Ammon's horn (tissue), 1 donor: ENCODE data around the gene CABCOCO1.

Experiments used
- DNase-seq: peaks from one replicate; pipeline ENCODE4 v3.0.0-alpha.2; 2016; ENCODE audit warnings: low spot score

Gene CABCOCO1, protein sequence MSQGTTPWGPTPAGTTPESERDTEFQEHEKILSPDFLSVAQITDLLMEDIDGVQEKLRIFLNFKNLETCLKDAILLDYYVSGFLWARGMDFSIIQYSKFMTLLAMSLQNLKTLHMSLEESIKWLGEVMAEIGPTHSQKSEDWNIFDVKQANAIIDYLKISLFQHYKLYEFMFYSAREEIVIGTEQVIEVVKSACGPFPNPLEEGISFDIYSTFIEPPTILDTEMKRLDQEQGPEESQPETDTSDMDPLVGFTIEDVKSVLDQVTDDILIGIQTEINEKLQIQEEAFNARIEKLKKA

DNA sequence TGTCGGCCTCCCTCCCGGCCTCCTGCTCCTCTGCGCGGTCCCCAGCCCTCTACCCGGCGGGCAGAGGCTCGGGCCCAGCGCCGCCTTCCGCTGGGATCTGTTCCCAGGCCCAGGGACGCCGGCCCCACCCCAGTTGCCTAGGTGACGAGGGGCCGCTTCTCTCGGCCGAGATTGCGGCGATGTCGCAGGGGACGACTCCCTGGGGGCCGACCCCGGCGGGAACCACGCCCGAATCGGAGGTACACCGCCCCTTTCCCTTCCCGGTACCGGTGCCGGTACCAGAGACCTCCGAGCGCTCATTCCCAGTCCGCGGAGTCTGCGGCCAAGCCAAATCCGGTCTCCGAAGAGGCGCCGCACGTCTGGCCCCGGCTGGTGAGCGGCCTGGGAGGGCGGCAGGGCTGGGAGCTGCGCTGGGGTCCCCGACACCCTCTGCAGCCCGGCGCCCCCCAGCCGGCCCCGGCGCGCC is at the start of gene CABCOCO1:
CABCOCO1 (plus strand) TSS at position 136 of the 466 bp plus-strand sequence; CDS start at position 180, 44 bp downstream.
- DNase-seq, result peak; percentile 81

DNA sequence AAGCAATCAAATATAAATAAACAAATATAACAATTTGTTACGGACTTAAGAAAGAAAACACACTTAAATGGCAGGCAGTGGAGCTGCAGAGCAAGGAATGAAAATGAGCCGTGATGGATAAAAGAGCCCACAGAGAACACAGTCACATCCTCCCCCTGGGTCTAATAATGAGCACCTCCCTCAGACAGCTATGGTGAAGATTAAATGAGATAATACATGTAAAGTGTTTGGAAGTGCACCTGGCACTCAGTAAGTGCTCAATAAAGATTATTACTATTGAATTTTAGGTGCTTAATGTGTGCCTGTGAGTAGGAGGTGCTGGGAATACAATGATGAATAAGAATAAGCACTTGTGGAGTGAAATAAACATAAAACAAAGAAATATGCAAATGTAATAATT is 49.1 kb upstream of the CABCOCO1 start:
- DNase-seq, result no peak

DNA sequence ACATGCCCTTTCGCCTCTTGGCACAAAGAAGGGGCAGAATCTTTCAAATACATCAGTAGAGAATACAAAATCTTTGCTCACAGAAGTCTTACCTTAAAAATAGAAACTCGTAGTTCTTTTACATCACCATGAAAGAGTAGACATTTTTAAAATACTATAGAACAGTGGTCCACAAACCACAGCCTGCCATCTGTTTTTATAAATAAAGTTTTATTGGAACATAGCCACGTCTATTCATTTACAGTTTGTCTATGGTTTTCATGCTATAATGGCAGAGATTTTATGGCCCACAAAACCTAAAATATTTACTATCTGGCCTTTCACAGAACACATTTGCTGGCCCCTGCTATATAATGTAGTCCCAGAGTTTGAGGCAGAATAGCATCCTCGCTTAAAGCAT is 46.1 kb upstream of the CABCOCO1 start:
- no peak for DNase-seq

DNA sequence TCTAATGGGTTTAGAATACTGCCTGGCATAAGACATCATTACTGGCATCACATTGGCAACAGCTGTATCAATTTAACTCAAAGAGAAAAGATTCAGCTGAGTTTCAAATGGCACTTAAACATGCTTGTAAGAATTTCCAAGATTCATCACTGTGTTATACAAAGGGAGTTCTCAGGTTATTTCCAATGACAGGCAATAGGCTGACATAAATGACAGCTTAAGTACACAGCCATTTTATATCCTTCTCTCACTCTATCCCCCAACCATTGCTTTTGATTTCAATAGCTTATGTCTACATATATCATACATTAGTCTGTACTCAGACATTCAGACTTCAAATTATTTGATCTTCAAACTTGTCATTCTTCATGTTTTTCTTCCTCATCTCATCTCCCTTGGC is 45.5 kb upstream of the CABCOCO1 start:
- no peak for DNase-seq

DNA sequence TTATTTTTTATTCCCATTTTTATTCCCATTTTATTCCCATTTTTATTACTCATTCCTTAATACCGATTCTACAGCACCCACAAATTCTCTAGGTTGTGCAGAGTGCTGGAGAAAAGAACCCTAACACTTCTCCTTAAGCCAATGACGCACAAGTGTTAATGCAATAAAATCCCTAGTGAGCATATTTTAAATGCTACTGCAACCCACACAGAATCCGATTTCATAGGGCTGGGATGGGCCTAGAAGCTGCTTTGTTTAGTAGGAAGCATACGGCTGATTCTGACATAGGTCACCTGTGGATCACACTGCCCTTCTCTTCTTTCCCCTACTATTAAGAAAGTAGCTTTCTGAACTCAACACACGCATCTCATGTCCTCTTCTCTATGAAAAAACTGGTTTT is 45.1 kb upstream of the CABCOCO1 start:
- no peak for DNase-seq

DNA sequence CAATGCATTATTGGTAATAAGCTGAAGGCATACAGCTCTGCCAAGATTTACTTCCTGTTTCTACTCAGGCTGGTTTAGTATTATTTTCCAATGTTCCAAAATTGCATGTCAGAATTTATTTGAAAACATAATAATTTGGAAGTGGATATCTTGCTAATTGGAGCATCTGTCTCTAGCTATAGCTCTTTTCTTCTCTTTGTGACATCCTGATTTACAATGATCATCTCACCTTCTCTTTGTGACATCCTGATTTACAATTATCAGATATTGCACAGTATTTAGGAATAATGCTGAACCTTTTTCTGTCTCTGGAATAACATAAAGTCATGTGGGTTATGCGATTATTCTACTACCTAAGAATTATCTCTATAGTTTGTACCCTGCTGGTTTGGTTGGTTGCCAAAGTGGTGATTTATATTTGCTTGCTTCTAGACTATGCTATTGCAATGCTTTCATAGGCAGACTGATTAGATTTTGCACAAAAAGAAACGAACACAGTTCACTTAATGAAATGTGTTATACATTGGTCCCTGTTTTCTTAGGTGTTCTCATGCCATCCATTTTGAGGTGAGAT is 44.3 kb upstream of the CABCOCO1 start:
- no peak for DNase-seq

DNA sequence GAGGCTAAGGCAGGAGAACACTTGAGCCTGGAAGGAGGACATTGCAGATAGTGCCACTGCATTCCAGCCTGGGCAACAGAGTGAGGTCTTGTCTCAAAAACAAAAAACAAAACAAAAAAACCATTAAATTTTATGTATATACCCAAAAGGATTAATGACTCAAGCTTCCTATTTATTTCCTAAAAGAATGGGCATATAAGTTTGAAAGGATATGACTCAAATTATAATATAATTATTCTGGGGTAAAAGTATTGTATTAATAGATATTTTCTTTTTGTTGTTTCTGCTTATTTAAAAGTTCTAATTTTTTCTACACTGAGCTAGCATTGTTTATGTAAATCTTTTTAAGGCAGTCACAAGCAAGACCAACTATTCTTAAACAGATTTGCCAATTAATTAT is 42.2 kb upstream of the CABCOCO1 start:
- DNase-seq, result no peak

DNA sequence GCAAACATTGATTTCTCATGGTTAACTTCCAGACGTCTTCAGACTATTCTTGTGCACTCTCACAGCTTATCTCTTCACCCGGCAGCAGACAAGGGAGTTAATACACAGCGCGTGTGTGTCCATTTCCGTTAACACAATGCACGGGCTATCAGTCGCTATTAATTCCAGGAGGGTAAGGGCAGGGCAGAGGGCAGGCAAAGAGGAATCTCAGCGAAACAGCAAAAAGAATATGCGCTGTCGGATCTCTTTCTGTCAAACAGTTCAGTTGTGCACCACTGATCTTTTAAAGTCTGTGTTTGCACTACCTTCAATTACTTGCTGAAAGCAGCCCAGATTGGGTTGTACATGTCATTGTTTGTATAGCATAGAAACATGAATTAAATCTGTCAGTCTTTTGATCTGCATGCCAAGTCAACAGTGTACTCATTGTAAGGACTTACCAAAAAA is 41.1 kb upstream of the CABCOCO1 start:
- DNase-seq, result no peak

DNA sequence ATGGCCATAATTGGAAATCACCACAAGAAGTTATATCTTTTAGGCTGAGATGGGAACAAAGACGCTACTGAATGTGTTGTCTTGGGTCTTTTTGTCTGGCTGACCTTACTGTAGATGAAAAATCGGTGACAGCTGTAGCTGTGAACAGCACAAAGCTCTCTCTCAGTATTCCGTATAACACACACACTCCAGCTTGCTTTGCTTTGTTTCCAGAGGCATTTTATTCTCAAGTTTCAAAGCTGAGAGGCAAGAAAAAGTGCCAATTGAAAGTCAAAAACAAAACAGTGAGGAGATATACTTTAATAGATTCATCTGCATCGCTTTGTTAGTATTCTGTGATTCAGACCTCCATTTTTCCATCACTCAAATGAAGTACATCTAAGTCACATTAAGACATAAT is 39.6 kb upstream of the CABCOCO1 start:
- peak; percentile 65 for DNase-seq

DNA sequence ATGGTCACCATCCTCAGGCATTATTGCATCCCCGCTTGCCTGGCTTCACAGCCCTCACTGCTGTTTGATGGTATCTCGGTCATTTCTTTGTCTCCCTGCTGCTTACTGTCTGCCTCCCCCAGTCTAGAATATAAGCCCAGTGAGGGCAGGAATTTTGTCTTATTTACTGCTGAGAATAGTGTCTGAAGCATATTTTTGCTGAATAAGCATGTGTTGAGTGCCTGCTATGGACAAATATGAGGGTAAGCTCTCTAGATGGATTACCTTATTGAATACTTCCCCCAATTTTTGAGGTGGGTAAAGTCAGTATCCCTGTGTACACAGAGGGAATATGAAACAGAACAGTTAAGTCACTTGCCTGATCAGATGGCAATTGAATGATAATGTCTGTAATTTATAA is 36.5 kb upstream of the CABCOCO1 start:
- no peak for DNase-seq

DNA sequence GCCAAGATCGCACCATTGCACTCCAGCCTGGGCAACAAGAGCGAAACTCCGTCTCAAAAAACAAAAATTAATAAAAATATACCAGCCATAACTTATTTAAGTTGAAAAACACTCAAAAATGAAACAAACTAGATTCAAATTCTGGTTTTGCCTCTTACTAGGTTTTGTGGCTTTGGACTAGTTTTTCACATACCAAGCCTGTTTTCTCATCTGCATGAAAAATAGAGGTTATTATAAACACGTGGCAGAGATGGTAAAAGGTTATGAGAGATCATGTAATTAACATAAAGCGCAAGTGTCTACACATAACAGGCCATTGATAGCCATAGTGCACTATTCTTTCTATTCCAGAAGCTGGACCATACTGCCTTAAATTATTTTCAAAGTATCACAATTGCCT is 35.5 kb upstream of the CABCOCO1 start:
- DNase-seq, result no peak

DNA sequence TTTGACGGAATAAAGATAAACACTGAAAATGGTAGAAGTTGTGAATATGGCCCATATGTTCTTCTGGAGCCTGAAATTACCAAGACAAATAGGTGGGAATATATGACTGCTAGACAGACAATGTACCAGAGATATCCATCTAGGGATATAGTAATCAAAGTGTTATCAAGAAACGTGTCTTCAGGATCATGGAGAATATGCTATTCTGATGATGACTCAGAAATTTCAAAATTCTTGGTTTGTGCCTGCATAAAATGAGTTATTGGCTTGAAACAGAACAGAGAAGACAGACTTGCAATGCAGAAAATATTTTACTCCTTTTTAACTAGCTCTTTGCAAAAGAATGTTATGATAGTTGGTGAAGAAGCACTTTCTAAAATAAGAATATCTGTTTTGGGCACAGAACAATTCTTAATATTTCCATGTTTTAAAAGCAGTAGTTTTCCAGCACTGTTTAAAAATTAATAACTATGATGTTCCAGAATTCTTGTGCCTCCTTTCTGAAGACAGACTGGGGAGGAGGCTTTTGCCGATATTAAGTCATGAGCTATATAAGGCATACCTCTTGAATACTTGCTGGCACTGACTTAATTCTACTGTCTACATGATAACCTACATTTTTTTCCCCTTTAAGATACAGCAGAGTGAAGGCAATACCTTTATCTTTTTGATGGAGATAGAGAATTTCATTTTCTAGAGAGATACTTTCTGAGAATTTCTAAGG is 34.4 kb upstream of the CABCOCO1 start:
- DNase-seq, result no peak

DNA sequence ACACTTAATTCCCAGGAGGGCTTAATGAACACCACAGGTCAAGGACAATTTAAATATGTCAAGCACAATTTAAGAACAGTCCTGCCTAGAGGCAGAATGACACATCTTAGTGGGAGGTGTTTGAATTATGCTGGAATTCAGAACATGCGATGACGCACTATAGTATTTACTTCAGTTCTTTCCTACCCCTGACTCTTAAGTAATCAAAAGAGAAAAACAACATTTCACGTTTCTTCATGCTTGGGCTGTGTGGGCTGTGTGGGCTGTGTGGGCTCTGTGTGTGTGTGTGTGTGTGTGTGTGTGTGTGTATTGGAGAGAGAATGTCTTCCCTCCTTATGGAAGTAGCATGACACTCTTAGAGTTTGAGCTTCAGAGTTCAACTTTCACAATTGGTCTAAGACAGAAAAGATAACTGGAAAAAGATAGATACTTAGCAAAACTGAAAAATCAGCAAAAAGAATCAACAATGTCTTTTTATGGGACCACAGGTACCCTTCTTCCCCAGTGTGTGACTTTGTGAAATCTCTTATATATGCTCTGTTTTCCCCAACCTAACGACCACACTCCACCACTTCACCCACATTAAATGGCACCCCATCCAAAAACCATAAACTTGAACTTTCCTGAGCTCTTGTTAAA is 33.7 kb upstream of the CABCOCO1 start:
- DNase-seq, result no peak

DNA sequence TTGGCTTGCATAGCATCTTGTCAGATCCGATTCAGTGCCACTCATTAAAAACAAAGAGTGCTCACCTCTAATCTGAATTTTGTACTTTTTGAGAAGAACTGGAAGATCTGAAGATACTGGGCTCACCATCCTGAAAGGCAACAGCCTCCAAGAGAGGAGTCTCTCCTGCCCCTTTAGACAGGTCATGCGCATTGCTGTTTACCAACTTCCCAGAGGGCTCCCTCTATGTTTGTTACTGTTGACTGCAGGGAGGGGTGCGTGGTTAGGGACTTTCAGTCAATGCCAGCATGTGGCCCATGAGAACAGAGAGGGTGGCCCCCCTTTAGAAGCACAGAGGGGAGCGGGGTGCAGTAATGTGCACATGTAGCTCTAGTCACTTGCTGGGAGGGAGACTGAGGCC is 33.2 kb upstream of the CABCOCO1 start:
- DNase-seq, result no peak

DNA sequence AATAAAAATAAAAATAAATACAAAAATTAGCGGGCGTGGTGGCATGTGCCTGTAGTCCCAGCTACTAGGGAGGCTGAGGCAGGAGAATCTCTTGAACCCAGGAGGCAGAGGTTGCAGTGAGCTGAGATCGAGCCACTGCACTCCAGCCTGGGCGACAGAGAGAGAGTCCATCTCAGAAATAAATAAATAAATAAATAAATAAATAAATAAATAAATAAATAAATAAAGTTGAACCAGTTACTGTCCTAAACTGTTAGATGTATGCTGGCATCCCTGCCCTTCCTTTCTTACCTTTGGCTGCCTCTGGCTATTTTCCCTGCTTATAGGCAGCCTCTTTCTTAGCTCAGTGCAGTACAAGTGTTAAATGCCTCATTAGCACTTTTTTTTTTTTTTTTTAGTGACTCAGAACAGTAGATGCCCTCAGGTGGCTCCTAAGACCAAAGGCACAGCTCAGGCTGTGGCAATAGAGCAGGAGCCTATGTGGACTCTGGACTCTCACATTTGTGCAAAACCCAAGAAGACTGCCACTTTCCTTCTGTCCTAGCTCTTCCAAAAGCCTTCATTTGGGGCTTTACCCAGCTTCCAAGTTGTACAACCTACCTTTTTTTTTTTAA is 30.6 kb upstream of the CABCOCO1 start:
- DNase-seq, result no peak

DNA sequence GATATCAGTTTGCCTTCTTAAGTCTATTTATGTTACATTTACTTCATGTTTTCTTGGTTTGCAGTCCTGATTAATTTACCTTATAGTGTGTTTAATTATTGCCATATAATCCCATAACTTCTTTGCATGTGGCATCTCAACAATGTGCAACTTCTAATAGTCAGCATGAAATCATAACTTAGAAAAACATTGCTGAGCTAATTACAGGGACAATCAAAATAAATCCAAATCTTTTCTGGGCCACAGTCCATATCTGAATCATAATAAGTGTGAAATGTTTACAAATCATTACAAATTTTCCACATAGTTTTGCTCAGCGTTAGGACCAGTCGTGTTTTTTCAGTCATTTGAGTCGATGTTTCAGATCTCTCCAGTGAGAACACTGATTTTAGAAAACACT is 29.1 kb upstream of the CABCOCO1 start:
- DNase-seq, result no peak

DNA sequence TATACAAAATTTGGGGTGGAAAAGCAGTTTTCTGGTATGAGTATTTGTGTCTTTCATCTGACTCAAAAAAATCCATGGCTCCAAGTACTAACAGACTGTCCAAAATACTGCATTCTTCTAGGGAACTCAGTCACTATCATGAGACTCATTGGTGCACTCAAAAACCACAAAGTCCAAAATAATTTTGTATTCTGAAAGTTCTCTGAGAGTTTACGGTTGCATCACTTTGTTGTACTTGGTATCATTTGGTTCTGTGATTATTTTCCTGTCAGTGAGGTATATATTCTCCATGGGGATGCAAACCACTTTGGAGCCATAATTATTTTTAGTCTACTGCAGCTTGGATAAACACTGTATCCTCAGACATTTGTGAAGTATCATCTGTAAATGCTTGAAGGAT is 28.0 kb upstream of the CABCOCO1 start:
- no peak for DNase-seq

DNA sequence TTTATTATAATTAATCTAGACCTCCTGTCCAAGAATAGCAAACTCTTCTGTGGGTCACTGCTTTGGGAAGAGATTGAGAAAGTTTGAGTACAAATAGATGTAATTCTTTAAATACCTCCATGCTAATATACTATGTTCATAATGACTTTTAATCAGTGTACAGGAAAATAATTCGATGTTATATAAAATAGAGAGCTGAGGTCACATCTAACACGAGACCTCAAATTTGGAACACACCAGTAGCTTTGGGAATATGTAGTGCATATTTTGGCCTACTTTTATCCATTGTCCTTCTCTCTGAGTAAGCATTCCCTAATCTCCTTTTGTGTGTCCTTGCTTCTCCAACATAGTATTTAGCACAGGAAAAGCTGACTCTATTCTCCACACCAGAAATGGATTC is 27.3 kb upstream of the CABCOCO1 start:
- no peak for DNase-seq

DNA sequence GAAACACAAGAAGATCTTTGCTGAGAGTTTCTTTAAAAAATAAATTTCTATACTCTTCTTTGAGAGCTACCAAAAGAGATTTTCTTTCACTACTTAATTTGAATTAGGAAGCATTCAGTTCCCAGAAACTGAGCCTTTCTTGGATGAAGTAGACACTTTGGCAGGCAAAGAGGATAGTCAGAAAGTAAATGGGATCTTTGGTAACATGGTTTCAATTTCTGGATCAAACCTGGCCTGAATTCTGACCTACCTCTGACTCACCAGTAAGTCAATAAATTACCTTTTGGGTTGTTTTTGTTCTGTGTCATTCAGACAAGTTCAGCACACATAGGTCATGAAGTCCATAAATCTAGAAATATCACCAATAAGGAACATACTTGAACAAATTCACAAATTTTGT is 26.8 kb upstream of the CABCOCO1 start:
- DNase-seq, result no peak

DNA sequence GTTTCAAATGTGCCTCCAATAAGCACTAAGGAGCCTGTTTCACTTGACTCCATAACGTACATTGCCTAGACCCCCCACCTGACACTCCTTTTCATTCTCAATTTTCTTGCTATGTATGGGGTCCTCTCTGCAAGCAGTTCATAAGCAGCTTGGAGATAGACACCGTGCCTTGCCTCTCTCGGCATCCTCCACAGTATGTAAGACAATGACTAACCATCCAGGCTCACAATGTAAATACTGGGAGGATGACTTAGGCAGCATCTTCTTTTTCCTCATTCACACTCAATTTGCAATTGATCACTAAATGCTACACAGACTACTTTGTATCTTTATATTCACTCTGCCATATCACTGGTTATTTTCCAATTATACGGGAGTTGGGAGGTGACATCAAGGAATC is 22.8 kb upstream of the CABCOCO1 start:
- DNase-seq, result no peak

DNA sequence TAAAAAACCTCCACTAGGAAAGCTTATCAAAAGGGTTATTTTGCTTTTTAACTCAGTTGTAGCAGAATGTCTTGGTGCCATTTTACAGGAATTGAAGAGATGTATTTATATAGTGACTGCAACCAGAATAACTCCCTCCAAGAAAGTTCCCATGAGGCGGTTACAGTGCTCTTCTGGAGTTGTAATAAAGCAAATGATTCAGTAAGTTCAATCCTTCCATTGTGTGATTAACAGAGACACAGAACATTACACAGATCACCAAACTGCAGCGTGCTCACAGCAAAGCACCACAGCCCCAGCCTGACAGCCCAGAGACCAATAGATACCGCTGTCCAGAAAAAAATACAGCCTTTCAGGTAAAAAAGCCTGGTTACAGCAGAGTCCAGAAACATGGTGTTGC is 21.9 kb upstream of the CABCOCO1 start:
- peak; percentile 27 for DNase-seq

DNA sequence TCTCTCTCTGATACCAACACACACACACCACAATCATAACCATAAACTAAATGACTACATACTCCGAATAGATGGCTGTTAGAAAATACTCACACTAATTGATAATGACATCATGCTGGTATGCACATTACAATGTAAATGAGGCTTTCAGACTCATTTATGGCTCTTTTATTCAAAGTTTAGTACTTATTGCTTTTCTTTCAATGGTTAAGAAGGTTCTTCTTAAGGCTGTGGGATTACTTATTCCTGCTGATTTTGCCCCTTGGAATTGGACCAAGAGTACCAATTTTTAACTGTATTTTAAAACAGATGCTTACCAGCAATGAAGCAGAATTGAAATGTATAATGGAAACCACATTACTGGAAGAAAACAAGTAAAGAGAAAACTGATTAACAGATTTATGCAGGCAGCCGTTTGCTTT is 20.6 kb upstream of the CABCOCO1 start:
- no peak for DNase-seq
